ENCODE results near the gene CXCL16.

The CXCL16 gene

GRCh38 chr17:4750606-4751005, 10.9 kb upstream of the CXCL16 start:
- DNase-seq, result no peak

DNA sequence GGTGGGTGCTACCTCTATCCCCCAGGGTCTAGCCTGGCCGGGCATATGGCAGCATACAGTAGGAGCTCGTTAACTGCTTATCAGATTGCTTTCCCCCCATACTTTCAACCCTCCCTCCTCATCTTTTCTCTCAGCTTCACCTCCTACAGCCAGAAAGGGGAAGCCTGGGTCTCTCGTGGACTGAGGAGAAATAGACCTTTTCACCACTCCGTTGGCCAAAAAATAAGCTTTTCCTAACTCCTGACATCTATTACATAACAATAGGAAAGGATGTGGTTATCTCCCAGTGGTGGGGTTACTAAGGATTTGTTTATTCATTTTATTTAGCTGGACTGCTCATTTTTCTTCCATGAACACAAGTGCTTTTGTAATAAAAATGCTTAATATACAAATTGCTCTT, 9.0 kb upstream of the CXCL16 start:
- DNase-seq, result no peak

GRCh38 chr17:4747847-4748246, 8.1 kb upstream of the CXCL16 start:
- DNase-seq, result no peak

DNA sequence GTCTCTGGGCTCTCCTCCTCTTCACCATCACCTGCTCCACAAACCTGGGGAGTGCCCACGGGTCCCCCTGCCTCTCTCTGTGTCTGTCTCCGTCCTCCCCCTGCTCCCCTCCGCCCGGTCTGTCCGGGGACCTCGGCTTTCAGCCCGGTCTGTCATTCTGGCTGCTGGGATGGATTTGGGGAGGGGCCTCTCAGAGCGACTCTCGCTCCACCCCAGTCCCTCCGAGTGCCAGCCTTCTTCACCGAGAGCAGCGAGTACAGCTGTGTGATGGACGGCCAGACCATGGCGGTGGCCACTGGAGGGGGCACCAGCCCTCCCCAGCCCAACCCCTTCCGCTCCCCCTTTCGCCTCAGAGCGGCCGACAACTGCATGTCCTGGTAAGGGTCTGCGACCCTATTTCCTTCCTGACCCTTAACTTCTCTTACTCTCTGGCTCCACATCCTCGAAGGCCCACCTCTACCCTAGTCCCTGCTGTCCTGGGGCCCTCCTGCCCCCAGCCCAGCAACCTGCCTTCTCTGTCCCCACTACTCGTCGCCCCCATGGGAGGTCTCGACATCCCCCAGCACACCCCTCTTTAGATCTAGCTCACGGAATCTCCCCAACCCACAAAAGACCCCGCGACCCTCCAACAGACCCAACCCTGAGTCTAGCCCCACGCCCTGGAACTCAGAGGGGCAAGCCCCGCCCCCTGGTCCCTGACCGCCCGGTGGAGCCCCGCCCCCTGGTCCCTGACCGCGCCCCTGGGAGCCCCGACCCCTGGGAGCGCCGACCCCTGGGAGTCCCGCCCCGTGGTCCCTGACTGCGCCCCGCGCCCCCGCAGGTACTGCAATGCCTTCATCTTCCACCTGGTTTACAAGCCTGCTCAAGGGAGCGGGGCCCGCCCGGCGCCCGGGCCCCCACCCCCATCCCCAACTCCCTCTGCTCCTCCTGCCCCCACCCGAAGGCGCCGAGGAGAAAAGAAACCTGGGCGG, 5.6 kb upstream of the CXCL16 start:
- no peak for DNase-seq

- DNase-seq, result no peak
Measured at GRCh38 chr17:4743898-4744297, 4.2 kb upstream of the CXCL16 start.

GRCh38 chr17:4743216-4743615, 3.5 kb upstream of the CXCL16 start:
- no peak for DNase-seq

DNA sequence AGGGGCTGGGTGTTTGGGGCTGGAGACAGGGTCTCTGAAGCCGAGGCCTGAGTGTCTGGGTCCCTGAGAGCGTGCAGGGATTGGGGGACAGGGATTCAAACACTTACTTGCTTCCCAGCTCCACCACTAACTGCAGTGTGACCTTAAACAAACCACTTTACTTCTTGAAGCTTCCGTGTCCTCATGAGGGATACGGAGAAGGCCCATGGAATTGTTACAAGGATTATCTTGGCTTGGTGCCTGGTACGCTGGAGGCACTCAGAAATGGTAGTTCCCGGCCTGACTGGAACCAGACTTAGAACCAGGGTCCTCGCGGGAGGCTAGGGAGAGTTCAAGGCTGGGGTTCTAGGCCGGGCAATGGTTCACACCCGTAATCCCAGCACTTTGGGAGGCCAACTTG, 2.9 kb upstream of the CXCL16 start:
- no peak for DNase-seq

DNA sequence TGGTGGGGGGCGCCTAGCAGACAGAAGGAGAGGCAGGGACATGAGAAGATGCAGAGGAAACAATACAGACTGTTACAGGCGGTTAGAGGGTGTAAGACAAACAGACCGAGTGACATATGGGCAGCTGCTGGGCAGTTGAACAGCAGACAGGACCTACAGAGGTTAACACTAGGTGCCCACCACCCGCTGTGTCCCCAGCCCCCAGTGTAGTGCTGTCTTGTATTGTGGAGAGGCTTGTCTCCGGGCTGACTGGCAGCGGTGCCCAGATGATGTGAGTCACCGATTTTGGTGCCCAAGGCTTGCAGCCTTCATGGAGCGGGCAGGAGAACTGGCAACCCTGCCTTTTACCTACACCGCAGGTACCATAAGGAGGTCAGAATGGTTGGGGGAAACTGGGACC, 2.4 kb upstream of the CXCL16 start:
- DNase-seq, result no peak

GRCh38 chr17:4741544-4741943, 1.8 kb upstream of the CXCL16 start:
- no peak for DNase-seq

GRCh38 chr17:4740584-4740983, 856 bp upstream of the CXCL16 start:
- DNase-seq, result no peak

DNA sequence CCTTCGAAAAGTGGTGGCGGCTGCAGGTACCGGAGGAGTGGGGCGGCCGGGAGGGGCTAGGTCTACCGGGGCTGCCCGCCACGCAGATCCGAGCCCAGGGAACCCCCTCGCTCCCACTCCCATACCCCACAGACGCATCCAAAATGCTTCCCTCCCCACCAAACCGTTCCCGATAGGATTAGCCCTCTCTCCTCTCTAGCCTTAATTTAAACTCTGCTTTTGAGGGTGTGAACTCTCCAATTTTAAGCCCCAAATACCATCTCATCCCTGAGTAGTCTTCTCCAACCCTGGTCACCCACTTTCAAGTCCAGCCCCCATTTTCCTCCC, 260 bp upstream of the CXCL16 start:
- no peak for DNase-seq

GRCh38 chr17:4738136-4739121, 1.3 kb downstream of the CXCL16 start:
- no peak for DNase-seq

GRCh38 chr17:4735876-4736651, 3.7 kb downstream of the CXCL16 start:
- no peak for DNase-seq

GRCh38 chr17:4734857-4735475, 4.8 kb downstream of the CXCL16 start:
- DNase-seq, result no peak

- no peak for DNase-seq
Measured at GRCh38 chr17:4733073-4733531, 6.6 kb downstream of the CXCL16 start.

DNA sequence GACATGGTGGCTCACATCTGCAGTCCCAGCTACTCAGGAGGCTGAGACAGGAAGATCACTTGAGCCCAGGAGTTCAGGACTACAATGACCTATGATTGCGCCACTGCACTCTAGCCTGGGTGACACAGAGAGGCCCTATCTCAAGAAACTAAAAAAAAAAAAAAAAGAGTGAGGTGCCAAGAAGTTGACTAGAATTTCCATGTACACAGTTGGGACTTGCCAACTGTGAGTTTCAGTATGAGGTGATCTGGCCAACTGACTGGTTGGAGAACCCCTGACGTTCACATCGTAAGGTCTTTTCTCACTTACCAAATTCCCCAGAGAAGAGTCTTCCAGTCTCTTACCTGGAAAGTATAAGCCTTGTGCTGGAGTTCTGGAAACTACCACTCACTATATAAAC, 11.6 kb downstream of the CXCL16 start:
- DNase-seq, result no peak

- DNase-seq, result no peak
Measured at GRCh38 chr17:4725646-4726310, 13.9 kb downstream of the CXCL16 start.

GRCh38 chr17:4724650-4725049, 15.1 kb downstream of the CXCL16 start:
- no peak for DNase-seq

GRCh38 chr17:4722678-4723240, 17.0 kb downstream of the CXCL16 start:
- no peak for DNase-seq

GRCh38 chr17:4721203-4722135, 18.3 kb downstream of the CXCL16 start:
- no peak for DNase-seq
